HT-29 (cell line): ENCODE results near the gene DHX35. TPM values are rescaled to one million over a fixed set of nuclear protein-coding genes. Genes with fewer than 3 reads are reported as not detected.
A peak's percentile ranks its signal among the peaks of the same experiment; 100 is the strongest.

Experiments
- DNase-seq: peaks from one replicate; pipeline ENCODE4 v3.0.0-alpha.2; 2015; ENCODE audit warnings: low spot score
- total RNA-seq: library from RNA; depleted of rRNA; stranded (reverse); fragments of >200 nt; shearing (Covaris generic); gene quantifications from 2 replicates; pipeline ENCODE4 v1.2.3, GENCODE V29; 2014

Gene DHX35
- total RNA-seq, 1 experiment from 2014 or later = 14.7 TPM

DNA sequence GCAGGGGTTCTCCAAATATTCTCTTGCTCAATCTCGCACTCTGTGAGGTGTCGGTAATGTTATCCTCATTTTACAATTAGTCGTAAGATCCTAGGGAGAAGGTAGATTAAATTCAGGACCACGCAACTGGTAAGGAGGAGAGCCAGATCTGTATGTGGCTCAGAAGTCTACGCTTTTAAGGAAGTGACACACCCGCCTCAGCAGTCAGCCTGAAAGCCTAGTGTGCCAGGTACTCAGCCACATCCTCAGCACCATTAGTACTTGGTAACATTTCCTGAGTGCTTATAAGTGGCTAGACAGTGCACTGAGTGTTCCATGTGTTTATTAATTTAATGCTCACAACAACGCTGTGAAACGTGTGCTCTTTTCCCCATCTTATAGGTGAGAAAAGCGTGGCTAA is 63.7 kb downstream of the DHX35 start:
- DNase-seq = no peak

GRCh38 chr20:39029364-39029763 is 67.2 kb downstream of the DHX35 start:
- no peak for DNase-seq

DNA sequence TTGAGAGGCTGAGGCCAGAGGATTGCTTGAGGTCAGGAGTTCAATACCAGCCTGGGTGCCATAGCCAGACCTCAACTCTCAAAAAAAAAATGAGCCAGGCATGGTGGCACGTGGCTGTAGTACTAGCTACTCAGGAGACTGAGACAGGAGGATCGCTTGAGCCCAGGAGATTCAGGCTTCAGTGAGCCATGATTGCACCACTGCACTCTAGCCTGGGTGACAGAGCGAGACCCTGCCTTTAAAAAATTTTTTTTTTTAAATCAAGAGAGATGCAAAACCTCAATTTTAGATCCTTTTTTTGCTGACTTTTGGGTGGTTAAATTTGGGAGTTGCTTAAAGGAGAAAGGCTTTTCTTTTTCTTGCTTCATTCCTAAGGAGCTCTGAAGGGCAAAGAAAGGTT is 70.9 kb downstream of the DHX35 start:
- no peak for DNase-seq

- no peak for DNase-seq
Measured at GRCh38 chr20:39036011-39036410, 73.9 kb downstream of the DHX35 start.

DNA sequence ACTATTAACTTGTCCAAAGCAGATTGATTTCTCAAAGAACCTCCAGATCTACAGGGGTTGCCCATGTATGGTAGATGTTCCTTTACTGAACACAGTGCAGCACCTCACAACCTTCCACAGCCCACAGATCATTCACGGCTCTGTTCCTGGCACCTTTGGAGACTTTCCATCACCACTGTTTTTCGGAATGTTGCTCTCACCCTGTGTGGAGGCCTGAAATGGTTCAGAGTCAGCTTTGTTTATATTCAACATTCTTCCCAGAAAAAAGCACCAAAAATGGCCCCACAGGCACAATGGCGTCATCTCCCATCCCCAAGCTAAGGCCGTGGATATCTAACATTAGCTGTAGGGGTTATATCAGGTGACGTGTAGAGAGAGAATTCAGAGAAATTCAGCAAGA is 74.7 kb downstream of the DHX35 start:
- no peak for DNase-seq

DNA sequence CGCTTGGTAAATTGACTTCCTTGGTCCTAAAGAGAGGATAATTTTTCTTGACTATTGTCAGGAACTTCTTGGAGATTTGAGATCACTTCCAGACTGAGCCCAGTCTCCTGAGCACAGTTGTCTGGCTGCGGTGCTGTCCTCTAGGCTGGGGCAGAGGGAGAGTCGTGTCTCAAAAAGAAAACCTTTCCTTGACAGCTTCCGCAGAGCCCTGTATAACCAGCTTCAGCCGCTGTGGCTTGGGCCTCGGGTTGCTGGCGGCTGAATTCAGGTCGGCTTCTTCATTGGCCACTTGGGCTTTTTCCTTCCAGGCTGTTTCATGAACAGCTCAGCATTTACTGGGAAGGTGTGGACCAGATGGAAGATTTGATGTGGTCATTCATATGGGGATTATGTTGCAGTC is 75.9 kb downstream of the DHX35 start:
- DNase-seq = no peak

GRCh38 chr20:39038495-39038894 is 76.4 kb downstream of the DHX35 start:
- DNase-seq = no peak

DNA sequence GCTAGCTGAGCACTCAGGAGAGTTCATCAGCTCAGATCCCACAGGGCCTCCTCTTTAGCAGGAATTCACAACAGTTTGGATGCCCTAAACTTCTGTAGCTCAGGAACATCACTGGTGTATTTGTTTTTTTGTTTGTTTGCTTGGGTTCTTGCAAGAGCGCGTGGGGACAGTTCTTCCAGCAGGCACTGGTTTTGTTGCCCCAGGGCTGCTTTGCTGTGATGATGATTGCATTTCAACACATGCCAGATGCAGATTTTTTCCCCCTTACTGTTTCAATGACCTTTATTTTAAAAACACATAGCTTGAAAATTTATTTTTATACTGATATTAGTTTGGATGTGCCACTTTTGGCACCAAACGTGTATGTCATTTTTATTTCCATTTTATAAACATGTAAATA is 77.1 kb downstream of the DHX35 start:
- DNase-seq = no peak

DNA sequence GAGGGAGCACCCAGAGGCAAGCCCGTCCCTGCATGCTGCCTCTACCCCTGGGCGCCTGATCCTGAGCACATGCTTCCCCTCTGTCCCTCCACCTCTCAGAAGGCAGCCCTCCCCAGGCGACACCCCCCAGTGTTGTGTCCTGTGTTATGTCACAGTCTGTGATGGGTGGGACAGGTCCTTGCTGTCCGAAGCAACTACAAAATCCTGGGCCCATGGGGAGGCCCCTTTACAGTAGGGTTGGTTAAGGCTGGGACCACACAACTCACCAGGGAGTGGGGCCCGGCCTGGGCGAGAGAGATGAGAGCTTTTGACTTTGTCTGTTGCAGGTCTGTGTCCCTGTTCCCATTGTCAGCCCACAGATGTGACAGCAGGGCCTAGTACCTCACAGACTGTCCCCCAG is 78.0 kb downstream of the DHX35 start:
- DNase-seq = no peak

GRCh38 chr20:39041067-39041466 is 78.9 kb downstream of the DHX35 start:
- no peak for DNase-seq

DNA sequence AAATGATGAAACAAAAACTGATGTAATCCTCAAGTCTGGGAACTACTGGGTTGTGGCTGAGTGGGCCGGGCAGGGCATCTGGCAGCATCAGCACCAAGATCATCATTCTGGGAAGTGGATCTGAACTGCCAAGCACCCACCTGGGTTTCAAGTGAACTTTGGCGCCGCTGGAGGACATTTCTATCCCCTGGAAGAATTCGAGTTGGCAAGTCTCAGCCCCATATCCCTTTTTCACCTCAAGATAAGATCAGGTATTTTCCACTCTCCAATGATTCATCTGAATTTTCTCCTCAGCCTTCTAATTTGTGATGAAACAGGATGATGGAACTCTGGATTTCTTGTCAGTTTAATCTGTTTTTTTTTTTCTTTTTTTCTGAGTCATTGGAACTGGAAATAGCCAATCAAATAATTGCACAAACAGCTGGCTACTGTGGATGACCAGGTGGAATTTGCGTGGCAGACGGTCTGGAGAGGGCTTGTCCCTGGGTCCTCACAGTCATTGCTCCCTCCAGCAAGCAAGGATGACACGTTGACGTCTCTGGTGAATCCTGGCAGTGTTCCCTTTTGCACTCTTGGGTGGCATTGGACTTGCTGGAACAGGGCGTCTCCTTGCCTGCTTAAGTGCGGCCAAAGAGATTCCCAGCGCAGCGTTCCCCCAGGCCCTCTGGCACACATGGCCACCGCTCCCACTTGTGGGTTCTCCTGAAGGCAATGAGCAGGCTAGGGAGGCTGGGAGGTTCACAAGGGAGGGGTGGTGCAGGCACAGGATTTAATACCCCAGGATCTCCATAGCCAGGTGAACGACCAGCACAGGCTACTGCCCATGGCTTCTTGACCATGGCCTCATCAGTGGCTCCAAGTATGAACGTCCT is 80.4 kb downstream of the DHX35 start:
- no peak for DNase-seq

GRCh38 chr20:39044501-39044900 is 82.4 kb downstream of the DHX35 start:
- no peak for DNase-seq

DNA sequence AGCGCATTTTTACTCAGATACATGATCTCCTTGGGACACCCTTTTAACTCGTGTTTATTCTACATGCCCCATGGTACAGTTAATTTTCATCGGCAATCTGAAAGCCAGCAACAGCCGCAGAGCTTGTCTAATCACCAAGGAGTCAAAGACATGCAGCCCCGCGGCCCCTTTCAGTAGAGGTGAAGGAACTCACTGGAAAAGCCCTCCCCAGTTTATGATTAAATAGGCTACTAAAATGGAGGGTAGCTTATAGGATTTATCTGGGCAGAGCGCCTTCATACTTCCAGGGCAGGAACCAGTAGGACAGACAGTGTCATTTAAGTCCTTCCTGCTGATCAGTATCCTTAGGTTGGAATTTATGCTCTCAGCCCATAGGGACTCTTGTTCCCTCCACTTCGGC is 83.5 kb downstream of the DHX35 start:
- no peak for DNase-seq

DNA sequence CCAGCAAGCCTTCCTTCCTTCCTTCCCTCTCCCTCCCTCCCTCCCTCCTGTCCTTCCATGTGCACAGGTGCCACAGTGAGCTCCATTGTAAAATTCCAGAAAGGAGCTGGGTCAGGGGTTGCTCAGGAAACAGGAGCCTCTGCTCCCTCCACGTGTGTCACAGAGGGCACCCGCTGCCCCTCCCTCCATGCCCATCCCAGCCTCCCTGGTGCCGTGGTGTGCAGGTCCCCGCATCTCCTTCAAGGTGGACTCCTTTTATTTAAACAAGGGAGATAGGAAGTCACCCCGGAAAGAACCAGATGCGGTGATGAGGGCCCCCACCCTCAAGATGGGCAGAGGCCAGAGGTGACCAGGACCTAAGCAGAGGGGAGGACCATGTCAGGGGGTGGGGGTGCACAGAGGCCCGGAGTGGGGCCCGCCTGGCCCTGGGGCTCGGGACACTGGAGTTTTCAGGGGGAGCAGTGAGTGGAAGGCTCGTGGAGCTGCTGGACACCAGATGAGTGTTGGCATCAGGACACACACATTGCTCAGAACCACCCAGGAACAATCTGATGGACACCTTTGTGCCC is 85.4 kb downstream of the DHX35 start:
- DNase-seq = no peak

DNA sequence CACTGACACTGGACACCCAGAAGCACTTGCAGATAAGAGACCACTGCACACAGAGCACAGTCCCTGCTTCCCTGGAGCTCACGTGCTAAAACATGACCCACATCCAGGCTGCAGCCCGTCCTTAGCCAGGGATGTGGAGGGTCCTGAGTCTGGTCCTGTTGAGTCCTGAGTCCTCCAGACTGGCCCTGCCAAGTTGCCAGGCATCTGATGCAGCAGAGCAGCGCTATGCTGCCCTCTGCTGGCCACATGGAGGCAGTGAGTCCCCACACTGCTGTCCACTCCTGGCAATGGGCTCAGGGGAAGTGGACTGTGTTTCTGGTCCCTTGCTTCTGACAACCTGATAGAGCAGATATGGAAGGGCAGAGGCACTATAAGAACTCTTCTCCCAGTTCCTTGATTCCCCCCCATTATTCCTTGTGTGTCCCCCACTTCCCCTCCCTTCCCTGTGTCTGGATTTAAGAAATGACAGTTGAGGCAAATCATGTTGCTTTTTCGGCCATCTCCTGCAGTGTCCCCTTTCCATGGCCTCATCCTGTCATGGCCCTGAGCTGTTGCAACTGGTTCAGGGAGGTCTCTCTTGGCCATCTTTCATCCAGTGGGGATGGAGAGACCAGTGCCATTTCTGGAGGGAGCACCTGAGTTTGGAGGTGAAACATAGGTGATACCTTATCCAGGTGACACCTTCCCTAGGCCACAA is 86.0 kb downstream of the DHX35 start:
- DNase-seq = peak; percentile 96

GRCh38 chr20:39049148-39049547 is 87.0 kb downstream of the DHX35 start:
- no peak for DNase-seq

DNA sequence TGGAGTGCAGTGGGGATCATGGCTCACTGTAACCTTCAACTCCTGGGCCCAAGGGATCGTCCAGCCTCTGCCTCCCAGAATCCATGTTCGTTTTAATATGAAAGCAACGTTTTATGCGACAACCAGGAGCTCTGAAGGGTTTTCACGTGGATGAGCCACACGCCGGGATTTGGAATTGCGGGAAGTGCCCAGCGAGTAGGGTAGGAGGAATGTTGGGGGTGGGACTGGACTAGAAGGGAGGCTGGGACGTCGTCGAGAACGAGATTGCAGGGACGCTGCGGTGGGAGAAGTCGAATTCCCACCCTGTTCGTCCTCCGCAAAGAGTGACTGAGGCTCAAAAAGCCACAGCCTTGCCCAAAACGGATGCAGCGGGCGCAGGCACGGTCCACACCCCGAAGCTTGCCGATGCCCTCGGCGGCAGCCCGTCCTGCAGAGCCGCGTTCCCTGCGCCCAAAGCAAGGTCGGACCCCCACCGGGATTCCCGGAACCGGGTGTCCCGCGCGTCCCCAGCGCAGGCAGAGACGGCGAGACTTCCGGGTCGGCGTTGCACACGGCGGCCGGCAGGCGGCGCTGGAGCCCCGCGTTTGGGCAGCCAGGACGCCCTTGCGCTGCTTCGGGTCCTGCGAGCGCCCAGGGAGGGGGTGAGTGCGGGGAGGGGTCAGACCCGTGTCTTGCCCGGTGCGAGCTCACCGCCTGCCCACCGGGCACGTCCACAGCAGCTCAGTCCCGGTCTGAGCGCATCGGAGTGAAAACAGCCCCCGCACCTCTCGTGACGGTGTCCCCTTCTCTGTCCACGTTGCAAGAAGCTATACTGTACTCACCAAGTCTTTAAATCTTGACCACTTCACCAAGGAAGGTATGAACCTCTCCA is 87.8 kb downstream of the DHX35 start:
- peak; percentile 82 for DNase-seq

DNA sequence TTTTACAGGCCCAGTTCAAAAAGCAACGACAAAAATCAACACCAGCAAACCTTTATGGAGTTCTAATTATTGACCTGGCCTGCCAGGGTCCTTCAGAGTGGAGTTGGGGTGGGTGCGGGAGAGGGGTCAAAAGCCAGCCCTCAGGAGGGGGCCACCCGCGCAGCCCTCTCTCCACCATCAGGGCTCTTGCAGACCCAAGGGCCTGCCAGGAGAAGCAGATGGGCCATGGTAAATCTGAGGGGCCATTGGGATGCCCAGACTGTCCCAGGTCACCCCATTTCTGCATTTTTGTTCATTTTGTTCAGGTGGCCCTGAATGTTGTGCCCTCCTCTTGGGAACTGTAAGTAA is 88.4 kb downstream of the DHX35 start:
- DNase-seq = no peak

- DNase-seq = no peak
Measured at GRCh38 chr20:39052676-39053075, 90.5 kb downstream of the DHX35 start.

GRCh38 chr20:39057143-39057542 is 95.0 kb downstream of the DHX35 start:
- no peak for DNase-seq

DNA sequence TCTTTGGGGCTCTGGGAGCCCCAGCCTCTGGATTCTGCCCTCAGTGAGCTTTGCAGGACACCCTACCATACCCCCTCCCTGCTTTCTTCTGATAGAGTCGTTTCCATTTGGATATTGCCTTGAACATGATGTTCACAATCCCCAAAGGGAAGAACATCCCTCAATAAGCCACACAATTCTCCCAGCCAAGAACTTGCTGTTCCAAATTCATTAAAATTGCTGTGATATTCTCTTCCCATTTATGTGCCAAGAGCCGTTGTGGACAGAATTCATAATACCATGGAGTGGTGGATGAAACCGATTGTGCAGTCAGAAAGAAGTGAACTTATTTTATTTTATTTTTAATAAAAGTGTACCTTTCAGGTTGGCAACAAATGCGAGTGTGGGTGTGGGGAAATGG is 95.8 kb downstream of the DHX35 start:
- no peak for DNase-seq

- no peak for DNase-seq
Measured at GRCh38 chr20:39059036-39059435, 96.9 kb downstream of the DHX35 start.
